Neural cell (in vitro differentiated cells): ENCODE measurements around the gene ITGA1. TPM values are rescaled to one million over a fixed set of nuclear protein-coding genes. Genes with fewer than 3 reads are reported as not detected.

Experiments
- H2AFZ ChIP-seq: fragments of 200-600, 300-800 bp; sonication (generic), shearing (Covaris generic); 2 replicates; pipeline ENCODE4 v1.6.0; 2014; ENCODE audit warnings: low read depth, mild to moderate bottlenecking, antibody characterized with exemption, low read length, moderate library complexity
- H3F3A ChIP-seq: fragments of 200-600 bp; shearing (Covaris generic); 2 replicates; pipeline ENCODE4 v1.6.1; 2016; ENCODE audit warnings: mild to moderate bottlenecking, moderate library complexity, mixed read lengths, antibody characterized with exemption, low read length; ENCODE audit not compliant: insufficient read depth, poor library complexity, severe bottlenecking
- H3K27ac ChIP-seq: fragments of 200-600, 300-800 bp; sonication (generic), shearing (Covaris generic); 2 replicates; pipeline ENCODE4 v1.5.1; 2014; ENCODE audit warnings: mild to moderate bottlenecking, low read length, moderate library complexity
- H3K27me3 ChIP-seq: fragments of 300-800, 200-600 bp; sonication (generic), shearing (Covaris generic); 2 replicates; pipeline ENCODE4 v1.6.0; 2014; ENCODE audit warnings: mild to moderate bottlenecking, low read depth, low read length, moderate library complexity; ENCODE audit not compliant: insufficient read depth
- H3K36me3 ChIP-seq: fragments of 300-800, 200-600 bp; sonication (generic), shearing (Covaris generic); 2 replicates; pipeline ENCODE4 v1.5.1; 2014; ENCODE audit warnings: mild to moderate bottlenecking, antibody characterized with exemption, low read length, moderate library complexity; ENCODE audit not compliant: insufficient read depth
- H3K4me2 ChIP-seq: fragments of 300-800, 200-600 bp; sonication (generic), shearing (Covaris generic); 2 replicates; pipeline ENCODE4 v1.6.0; 2014; ENCODE audit warnings: mild to moderate bottlenecking, low read length
- H3K4me3 ChIP-seq: fragments of 300-800, 200-600 bp; sonication (generic), shearing (Covaris generic); 2 replicates; pipeline ENCODE4 v1.5.1; 2014; ENCODE audit warnings: mild to moderate bottlenecking, low read length, moderate library complexity
- H3K79me2 ChIP-seq: fragments of 200-600 bp; shearing (Covaris generic); replicated peaks from 2 replicates; pipeline ENCODE4 v1.6.0; 2014; ENCODE audit warnings: mild to moderate bottlenecking, low read length, moderate library complexity; ENCODE audit not compliant: insufficient read depth
- H3K9ac ChIP-seq: fragments of 300-800, 200-600 bp; sonication (generic), shearing (Covaris generic); 2 replicates; pipeline ENCODE4 v1.6.1; 2016; ENCODE audit warnings: mild to moderate bottlenecking, low read length, mixed read lengths
- H3K9me2 ChIP-seq: fragments of 200-600 bp; shearing (Covaris generic); 2 replicates; pipeline ENCODE4 v1.6.1; 2016; ENCODE audit warnings: mild to moderate bottlenecking, low read length, mixed read lengths; ENCODE audit not compliant: insufficient read depth
- H3K9me3 ChIP-seq: fragments of 200-600, 300-800 bp; sonication (generic), shearing (Covaris generic); 2 replicates; pipeline ENCODE4 v1.6.1; 2016; ENCODE audit warnings: mild to moderate bottlenecking, mixed run types, low read length, moderate library complexity, mixed read lengths
- H4K20me1 ChIP-seq: fragments of 200-600 bp; shearing (Covaris generic); 2 replicates; pipeline ENCODE4 v1.6.1; 2016; ENCODE audit warnings: mild to moderate bottlenecking, mixed run types; ENCODE audit not compliant: insufficient read depth
- CTCF ChIP-seq: fragments of 450-650 bp; IDR thresholded peaks from 2 replicates; pipeline ENCODE4 v1.5.1; 2014; ENCODE audit warnings: antibody characterized with exemption, mild to moderate bottlenecking, moderate library complexity; ENCODE audit not compliant: poor library complexity, severe bottlenecking
- EP300 ChIP-seq: fragments of 450-650 bp; conservative IDR thresholded peaks from 2 replicates; pipeline ENCODE4 v1.6.1; 2014; ENCODE audit warnings: antibody characterized with exemption, mild to moderate bottlenecking, moderate library complexity; ENCODE audit not compliant: poor library complexity, severe bottlenecking
- MXI1 ChIP-seq: fragments of 450-650 bp; conservative IDR thresholded peaks from 2 replicates; pipeline ENCODE4 v1.6.1; 2014; ENCODE audit warnings: antibody characterized with exemption, mild to moderate bottlenecking; ENCODE audit not compliant: poor library complexity, severe bottlenecking
- RAD21 ChIP-seq: fragments of 450-650 bp; conservative IDR thresholded peaks from 2 replicates; pipeline ENCODE4 v1.6.1; 2014; ENCODE audit warnings: antibody characterized with exemption, mild to moderate bottlenecking, moderate library complexity
- REST ChIP-seq: IDR thresholded peaks from 2 replicates; pipeline ENCODE4 v1.6.1; 2012; ENCODE audit warnings: borderline replicate concordance
- polyA plus RNA-seq: library from polyadenylated mRNA; depleted of rRNA; stranded (reverse); fragments of >200 nt; gene quantifications from 2 replicates; pipeline ENCODE4 v1.2.3, GENCODE V29; 2014

ITGA1 gene
- polyA plus RNA-seq, 1 donor from 2014 or later, result 0.15 TPM

- TF ChIP-seq EP300 (no peak), CTCF (no peak), REST (no peak)
Measured at GRCh38 chr5:52759331-52759730, 28.4 kb upstream of the ITGA1 start.

GRCh38 chr5:52760695-52761366 lies 26.9 kb upstream of the ITGA1 start:
- no peaks in the 10 kb centered on the region for H3K9me3 ChIP-seq
- no peaks in the 10 kb centered on the region for H3F3A ChIP-seq
- H3K9ac ChIP-seq, result no peak overlapping the region
- H3K27ac ChIP-seq, result no peak overlapping the region
- H3K79me2 ChIP-seq, result no peaks in the 10 kb centered on the region
- H3K27me3 ChIP-seq, result no peaks in the 10 kb centered on the region
- no peaks in the 10 kb centered on the region for H3K36me3 ChIP-seq
- no peaks in the 10 kb centered on the region for H4K20me1 ChIP-seq
- H2AFZ ChIP-seq, result no peak overlapping the region
- H3K9me2 ChIP-seq, result no peaks in the 10 kb centered on the region
- H3K4me2 ChIP-seq, result no peak overlapping the region
- H3K4me3 ChIP-seq, result no peak overlapping the region
- TF ChIP-seq CTCF (no peak), MXI1 (no peak), REST (no peak), RAD21 (no peak)

More at GRCh38 chr5:52759331-52759730, 28.4 kb upstream of the ITGA1 start:
- Histone ChIP-seq H3K27me3 (no peaks in the 10 kb centered on the region), H3K27ac (no peak overlapping the region), H3K4me3 (no peak overlapping the region), H3K9ac (no peak overlapping the region), H3K36me3 (no peaks in the 10 kb centered on the region), H3K79me2 (no peaks in the 10 kb centered on the region), H4K20me1 (no peaks in the 10 kb centered on the region), H3K9me3 (no peaks in the 10 kb centered on the region), H2AFZ (no peak overlapping the region), H3K4me2 (no peak overlapping the region), H3K9me2 (no peaks in the 10 kb centered on the region), H3F3A (no peaks in the 10 kb centered on the region)
